CD4-positive, alpha-beta T cell (primary cell): ENCODE data around the gene NOL12. TPM values are rescaled to one million over a fixed set of nuclear protein-coding genes. Genes with fewer than 3 reads are reported as not detected.
"Not testable (repeated sequence)": the region's sequence is repeated elsewhere in the genome, so short reads cannot be mapped to it uniquely, and the experiment has no call there.

Experiments used
- ATAC-seq: fragments of 200-7000 bp; cut with Tn5 transposase; one replicate; pipeline ENCODE4 v1.10.0; 2022; ENCODE audit warnings: mild to moderate bottlenecking; ENCODE audit not compliant: poor library complexity
- CTCF ChIA-PET: fragments of 350-600 bp; sonication (Branson Sonifier 250); formaldehyde crosslinking; loops from one replicate; lab custom pipeline; 2021; ENCODE audit warnings: antibody characterized with exemption, inconsistent platforms; lab: Charles Lee
- POLR2A ChIA-PET: fragments of 350-600 bp; sonication (Branson Sonifier 250); formaldehyde crosslinking; loops from one replicate; lab custom pipeline; 2021; ENCODE audit warnings: antibody characterized with exemption, inconsistent platforms; lab: Charles Lee
- DNase-seq, 14 experiments: peaks; one replicate each; pipeline ENCODE4 v3.0.0-alpha.2; 2013 to 2020; ENCODE audit warnings: mixed read lengths in 2 of 14
- H3K27ac ChIP-seq, 2 donors: one replicate each; pipeline versions ENCODE4 v1.5.1 to v1.7.0; 2013; ENCODE audit warnings: low read length in 2 of 2, low read depth in 1 of 2, mild to moderate bottlenecking in 1 of 2
- H3K27me3 ChIP-seq, 2 experiments: 1 replicate in 1 of 2; 2 replicates in 1 of 2; pipeline versions ENCODE4 v1.6.1 to v1.7.0; 2013; ENCODE audit warnings: low read length in 2 of 2, control low read depth in 1 of 2, mild to moderate bottlenecking in 1 of 2, moderate library complexity in 1 of 2; ENCODE audit not compliant: insufficient read depth in 2 of 2, control insufficient read depth in 1 of 2
- H3K36me3 ChIP-seq: one replicate; pipeline ENCODE4 v1.6.1; 2013; ENCODE audit warnings: low read length, control low read depth; ENCODE audit not compliant: insufficient read depth
- H3K4me1 ChIP-seq: one replicate; pipeline ENCODE4 v1.6.1; 2013; ENCODE audit warnings: low read length, control low read depth; ENCODE audit not compliant: insufficient read depth
- H3K4me3 ChIP-seq: one replicate; pipeline ENCODE4 v1.5.1; 2013; ENCODE audit warnings: mild to moderate bottlenecking, low read length, moderate library complexity
- H3K9me3 ChIP-seq, 2 experiments: 1 replicate in 1 of 2; 2 replicates in 1 of 2; pipeline versions ENCODE4 v1.6.1 to v1.7.0; 2013; ENCODE audit warnings: low read length in 2 of 2, mild to moderate bottlenecking in 2 of 2, control low read depth in 1 of 2, moderate library complexity in 1 of 2; ENCODE audit not compliant: control insufficient read depth in 1 of 2, insufficient read depth in 1 of 2
- H3K27ac Mint-ChIP-seq: one replicate; pipeline ENCODE4 v1.8.0; 2020; ENCODE audit warnings: mixed read lengths
- H3K27me3 Mint-ChIP-seq: one replicate; pipeline ENCODE4 v1.8.0; 2021; ENCODE audit warnings: mixed read lengths
- H3K36me3 Mint-ChIP-seq: one replicate; pipeline ENCODE4 v1.8.0; 2021; ENCODE audit warnings: low read depth, mixed read lengths
- H3K4me1 Mint-ChIP-seq: one replicate; pipeline ENCODE4 v1.8.0; 2021; ENCODE audit warnings: low read depth, mixed read lengths
- H3K4me3 Mint-ChIP-seq: one replicate; pipeline ENCODE4 v1.8.0; 2020; ENCODE audit warnings: mild to moderate bottlenecking, mixed read lengths
- H3K9me3 Mint-ChIP-seq: one replicate; pipeline ENCODE4 v1.8.0; 2020; ENCODE audit warnings: mixed read lengths
- intact Hi-C, 2 experiments: fragments of 100-400 bp; cut with DNase I in 1 of 2; cut with micrococcal nuclease in 1 of 2; formaldehyde crosslinking; loops; one replicate each; pipeline versions ENCODE4 v1.15.1 to v1.9.0; 2023 to 2025; cut with DNase I, micrococcal nuclease
- total RNA-seq, 174 experiments: library from RNA in 2 of 174; stranded (reverse) in 2 of 174; gene quantifications; one replicate each; pipeline ENCODE4 v1.2.3 and lab custom pipeline; 2021 to 2026
- TF ChIP-seq, protein P1 (sequence below): fragments of 200-600 bp; IDR thresholded peaks from one replicate; pipeline ENCODE4 v1.8.0; 2022; ENCODE audit warnings: antibody characterized with exemption, mild to moderate bottlenecking

Gene NOL12
- total RNA-seq, 2 experiments from 2014 or later: 24.3 to 26.2 TPM

DNA sequence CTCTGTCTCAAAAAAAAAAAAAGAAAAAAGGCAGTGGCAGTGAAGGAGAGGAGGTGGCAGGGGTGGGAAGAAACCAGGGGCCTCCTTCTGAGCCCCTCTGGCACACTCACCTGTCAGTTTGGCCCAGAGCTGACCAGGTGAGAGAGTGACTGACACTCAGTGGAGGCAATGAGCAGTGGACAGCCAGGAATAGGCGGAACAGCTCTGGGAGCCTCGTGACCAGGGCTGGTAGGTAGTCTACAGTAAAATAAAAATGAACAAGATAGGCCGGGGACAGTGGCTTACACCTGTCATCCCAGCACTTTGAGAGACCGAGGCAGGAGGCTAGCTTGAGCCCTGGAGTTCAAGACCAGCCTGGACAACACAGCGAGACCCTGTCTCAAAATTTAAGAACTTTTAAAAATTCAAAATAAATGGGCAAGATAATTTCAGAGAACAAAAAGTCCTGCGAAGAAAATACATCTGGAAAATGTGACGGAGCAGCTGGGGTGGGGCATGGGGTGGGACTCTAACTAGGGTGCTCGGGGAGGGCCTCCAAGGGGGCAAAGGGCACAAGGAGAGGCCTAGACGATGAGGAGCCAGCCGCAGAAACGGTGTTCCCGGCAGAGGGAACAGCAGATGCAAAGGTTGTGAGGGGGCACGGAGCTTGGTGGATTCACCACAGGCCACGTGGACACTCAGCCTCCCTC is 31.4 kb upstream of the NOL12 start:
- ChIA-PET CTCF (no interaction called here), POLR2A (interaction anchor here (0.9 to 1.3 kb wide), 3 partner anchors 12 to 21 kb away, joined by 3 read pairs; partner anchors contain the start of gene LGALS1)
- no peak for DNase-seq
- H3K4me1 ChIP-seq: peaks cover 16% of the 10 kb centered on the region
- peaks cover 20% of the 10 kb centered on the region for H3K4me1 Mint-ChIP-seq
- H3K4me3 ChIP-seq: no peak overlapping the region
- H3K9me3 Mint-ChIP-seq: no peaks in the 10 kb centered on the region
- no peak for ATAC-seq
- H3K9me3 ChIP-seq: no peaks in the 10 kb centered on the region
- H3K36me3 Mint-ChIP-seq: peaks cover 64% of the 10 kb centered on the region
- H3K27ac Mint-ChIP-seq: no peak overlapping the region
- TF ChIP-seq, protein P1, sequence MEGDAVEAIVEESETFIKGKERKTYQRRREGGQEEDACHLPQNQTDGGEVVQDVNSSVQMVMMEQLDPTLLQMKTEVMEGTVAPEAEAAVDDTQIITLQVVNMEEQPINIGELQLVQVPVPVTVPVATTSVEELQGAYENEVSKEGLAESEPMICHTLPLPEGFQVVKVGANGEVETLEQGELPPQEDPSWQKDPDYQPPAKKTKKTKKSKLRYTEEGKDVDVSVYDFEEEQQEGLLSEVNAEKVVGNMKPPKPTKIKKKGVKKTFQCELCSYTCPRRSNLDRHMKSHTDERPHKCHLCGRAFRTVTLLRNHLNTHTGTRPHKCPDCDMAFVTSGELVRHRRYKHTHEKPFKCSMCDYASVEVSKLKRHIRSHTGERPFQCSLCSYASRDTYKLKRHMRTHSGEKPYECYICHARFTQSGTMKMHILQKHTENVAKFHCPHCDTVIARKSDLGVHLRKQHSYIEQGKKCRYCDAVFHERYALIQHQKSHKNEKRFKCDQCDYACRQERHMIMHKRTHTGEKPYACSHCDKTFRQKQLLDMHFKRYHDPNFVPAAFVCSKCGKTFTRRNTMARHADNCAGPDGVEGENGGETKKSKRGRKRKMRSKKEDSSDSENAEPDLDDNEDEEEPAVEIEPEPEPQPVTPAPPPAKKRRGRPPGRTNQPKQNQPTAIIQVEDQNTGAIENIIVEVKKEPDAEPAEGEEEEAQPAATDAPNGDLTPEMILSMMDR: no peak
- H3K27ac ChIP-seq: no peak overlapping the region
- intact Hi-C loops: no loop called here
- no peaks in the 10 kb centered on the region for H3K27me3 Mint-ChIP-seq
- H3K36me3 ChIP-seq: peaks cover 44% of the 10 kb centered on the region
- no peak overlapping the region for H3K4me3 Mint-ChIP-seq
- no peaks in the 10 kb centered on the region for H3K27me3 ChIP-seq

DNA sequence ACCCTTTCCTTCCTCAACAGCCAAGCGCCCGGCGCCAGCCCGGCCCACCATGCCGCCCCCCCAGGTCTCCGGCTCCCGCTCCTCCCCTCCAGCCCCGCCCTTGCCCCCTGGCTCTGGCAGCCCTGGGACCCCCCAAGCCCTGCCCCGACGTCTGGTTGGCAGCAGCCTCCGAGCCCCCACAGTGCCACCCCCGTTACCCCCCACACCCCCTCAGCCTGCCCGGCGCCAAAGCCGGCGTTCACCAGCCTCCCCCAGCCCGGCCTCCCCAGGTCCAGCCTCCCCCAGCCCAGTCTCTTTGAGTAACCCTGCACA is 30.9 kb upstream of the NOL12 start:
- Mint-ChIP-seq H3K4me1 (peaks cover 25% of the 10 kb centered on the region), H3K36me3 (peaks cover 59% of the 10 kb centered on the region), H3K27ac (no peak overlapping the region), H3K9me3 (no peaks in the 10 kb centered on the region), H3K27me3 (no peaks in the 10 kb centered on the region), H3K4me3 (no peak overlapping the region)
- TF ChIP-seq, protein P1: no peak
- Histone ChIP-seq H3K4me3 (no peak overlapping the region), H3K27ac (no peak overlapping the region), H3K4me1 (peaks cover 21% of the 10 kb centered on the region), H3K36me3 (peaks cover 39% of the 10 kb centered on the region), H3K27me3 (no peaks in the 10 kb centered on the region), H3K9me3 (no peaks in the 10 kb centered on the region)
- ATAC-seq: no peak
- no peak for DNase-seq
- ChIA-PET POLR2A (interaction anchor here (0.9 to 1.3 kb wide), 3 partner anchors 12 to 20 kb away, joined by 3 read pairs; partner anchors contain the start of gene LGALS1), CTCF (no interaction called here)
- intact Hi-C loops: no loop called here

DNA sequence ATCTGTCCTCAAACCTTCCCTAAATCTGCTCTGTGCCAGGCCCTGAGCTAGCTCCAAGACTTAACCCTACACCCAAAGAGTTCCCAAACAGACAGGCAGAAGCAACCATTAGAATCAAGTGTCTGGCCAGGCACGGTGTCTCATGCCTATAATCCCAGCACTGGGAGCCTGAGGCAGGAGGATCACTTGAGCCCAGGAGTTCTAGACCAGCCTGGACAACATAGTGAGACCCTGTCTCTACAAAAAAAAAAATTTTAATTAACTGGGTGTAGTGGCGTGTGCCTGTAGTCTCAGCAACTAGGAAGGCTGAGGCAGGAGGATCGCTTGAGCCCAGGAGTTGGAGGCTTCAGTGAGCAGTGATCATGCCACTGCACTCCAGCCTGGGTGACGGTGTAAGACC is 29.6 kb upstream of the NOL12 start:
- H3K27ac ChIP-seq, H3K9me3 ChIP-seq, H3K9me3 Mint-ChIP-seq, H3K27me3 Mint-ChIP-seq, DNase-seq, intact Hi-C loops, ATAC-seq, H3K4me3 ChIP-seq, H3K27me3 ChIP-seq: not testable (repeated sequence)
- ChIA-PET CTCF (interaction anchor here (1.5 to 5.6 kb wide), 2 partner anchors 23 to 25 kb away, joined by 6 to 63 read pairs; no protein-coding TSS in a partner anchor), POLR2A (interaction anchor here (9.8 kb wide), 1 partner anchor 17 kb away, joined by 256 read pairs; the partner anchor contains the start of gene LGALS1)
- peak overlapping the region; percentile 64 for H3K27ac Mint-ChIP-seq
- H3K4me1 ChIP-seq: peaks cover 35% of the 10 kb centered on the region
- peaks cover 49% of the 10 kb centered on the region for H3K36me3 Mint-ChIP-seq
- peaks cover 26% of the 10 kb centered on the region for H3K36me3 ChIP-seq
- H3K4me3 Mint-ChIP-seq: peak overlapping the region; percentile 66
- H3K4me1 Mint-ChIP-seq: peaks cover 39% of the 10 kb centered on the region
